ENCODE results near the gene MORF4L1.
"Not testable (repeated sequence)": the region's sequence is repeated elsewhere in the genome, so short reads cannot be mapped to it uniquely, and the experiment has no call there.

GRCh38 chr15:78847387-78847906, 25.2 kb upstream of the MORF4L1 start:
- TF ChIP-seq CTCF (conservative IDR thresholded peaks at IDR 0.05; ENCODE audit: low read depth, low read length); EZH2 (IDR thresholded peaks at IDR 0.05; ENCODE audit: borderline replicate concordance, low read depth, low read length, poor library complexity, severe bottlenecking): not testable (repeated sequence)
